ENCODE data around the gene AMN1. TPM values are rescaled to one million over a fixed set of nuclear protein-coding genes. Genes with fewer than 3 reads are reported as not detected.

AMN1 gene
- total and polyA plus RNA-seq, 11 donors: 8.5 to 22.5 (median 16.3) TPM

GRCh38 chr12:31772685-31773222 is 43.9 kb upstream of the AMN1 start:
- no peak overlapping the region for H3K27ac ChIP-seq
- intact Hi-C loops (cut with DNase I): no loop called here
- H3K27me3 ChIP-seq: no peaks in the 10 kb centered on the region
- WGBS, 4 donors: 56 to 69% (median 63%) methylated on average over 5 of the region's 5 CpGs
- DNase-seq (no peak), ATAC-seq (no peak)
- no peak overlapping the region for H3K4me3 ChIP-seq
- TF ChIP-seq POLR2A (IDR thresholded peaks at IDR 0.05) (no peak), CTCF (IDR thresholded peaks at IDR 0.05) (peak in 3 of 12 donors; percentile 6 to 19 (median 17))
- peaks cover 0 to 4% (median 0%) of the 10 kb centered on the region in 12 donors for H3K9me3 ChIP-seq
- no peaks in the 10 kb centered on the region for H3K36me3 ChIP-seq
- H3K4me1 ChIP-seq: peaks cover 0 to 11% (median 0%) of the 10 kb centered on the region in 12 donors

GRCh38 chr12:31772186-31772585 is 43.4 kb upstream of the AMN1 start:
- Histone ChIP-seq H3K9me3 (peaks cover 0 to 4% (median 0%) of the 10 kb centered on the region in 12 donors), H3K4me3 (no peak overlapping the region), H3K27me3 (no peaks in the 10 kb centered on the region), H3K4me1 (peaks cover 0 to 11% (median 0%) of the 10 kb centered on the region in 12 donors), H3K36me3 (no peaks in the 10 kb centered on the region), H3K27ac (no peak overlapping the region)
- 77 to 85% (median 82%) methylated on average over 4 of the region's 4 CpGs for WGBS, 4 donors
- ATAC-seq: no peak
- TF ChIP-seq CTCF (IDR thresholded peaks at IDR 0.05): no peak
- no peak for TF ChIP-seq POLR2A (IDR thresholded peaks at IDR 0.05)
- no peak for DNase-seq
- intact Hi-C loops (cut with DNase I): no loop called here

GRCh38 chr12:31768046-31768445 is 39.2 kb upstream of the AMN1 start:
- peaks cover 0 to 17% (median 0%) of the 10 kb centered on the region in 12 donors for H3K9me3 ChIP-seq
- intact Hi-C loops (cut with DNase I): no loop called here
- no peak overlapping the region for H3K4me3 ChIP-seq
- WGBS, 4 donors: 86 to 90% (median 88%) methylated on average over 2 of the region's 2 CpGs
- no peak overlapping the region for H3K27ac ChIP-seq
- H3K36me3 ChIP-seq: no peaks in the 10 kb centered on the region
- no peak for TF ChIP-seq POLR2A (IDR thresholded peaks at IDR 0.05)
- TF ChIP-seq CTCF (IDR thresholded peaks at IDR 0.05): no peak
- H3K27me3 ChIP-seq: no peaks in the 10 kb centered on the region
- peaks cover 0 to 1% (median 0%) of the 10 kb centered on the region in 12 donors for H3K4me1 ChIP-seq
- ATAC-seq: no peak
- DNase-seq: no peak

GRCh38 chr12:31765931-31766330 is 37.1 kb upstream of the AMN1 start:
- TF ChIP-seq POLR2A (IDR thresholded peaks at IDR 0.05) (no peak), CTCF (IDR thresholded peaks at IDR 0.05) (no peak)
- intact Hi-C loops (cut with DNase I): no loop called here
- no peaks in the 10 kb centered on the region for H3K4me1 ChIP-seq

More at GRCh38 chr12:31765931-31766330, 37.1 kb upstream of the AMN1 start:
- no peak for ATAC-seq
- Histone ChIP-seq H3K27ac (no peak overlapping the region), H3K27me3 (no peaks in the 10 kb centered on the region), H3K9me3 (peaks cover 0 to 20% (median 0%) of the 10 kb centered on the region in 12 donors), H3K36me3 (no peaks in the 10 kb centered on the region), H3K4me3 (no peak overlapping the region)
- WGBS, 4 donors: 49 to 71% (median 59%) methylated on average over 1 of the region's 1 CpG
- no peak for DNase-seq
